ENCODE data around the gene PLS3. TPM values are rescaled to one million over a fixed set of nuclear protein-coding genes. Genes with fewer than 3 reads are reported as not detected.
A peak's percentile ranks its signal among the peaks of the same experiment; 100 is the strongest.
"Not testable (repeated sequence)": the region's sequence is repeated elsewhere in the genome, so short reads cannot be mapped to it uniquely, and the experiment has no call there.

Gene PLS3
- total and polyA plus RNA-seq, 2 experiments from 2014 or later = 114 to 218 TPM

DNA sequence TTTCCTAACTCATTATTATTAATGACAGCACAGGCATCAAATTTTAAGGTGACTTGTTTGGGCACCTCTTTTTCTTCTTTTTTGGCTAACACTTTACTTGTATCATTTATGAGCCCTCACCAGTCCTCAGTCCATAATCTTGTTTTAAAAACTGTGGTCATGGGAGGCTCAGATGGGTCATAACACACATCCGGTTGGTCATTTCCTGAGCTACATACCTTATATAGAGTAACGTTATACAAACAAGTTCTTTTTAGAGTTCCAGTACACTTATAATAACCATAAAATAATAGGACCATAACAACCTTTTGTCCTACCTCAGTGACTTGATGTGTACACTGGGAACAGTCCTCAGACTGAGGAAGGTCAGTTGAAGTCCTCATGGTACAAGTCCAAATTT is 21.1 kb upstream of the PLS3 start:
- TF ChIP-seq, protein P1, sequence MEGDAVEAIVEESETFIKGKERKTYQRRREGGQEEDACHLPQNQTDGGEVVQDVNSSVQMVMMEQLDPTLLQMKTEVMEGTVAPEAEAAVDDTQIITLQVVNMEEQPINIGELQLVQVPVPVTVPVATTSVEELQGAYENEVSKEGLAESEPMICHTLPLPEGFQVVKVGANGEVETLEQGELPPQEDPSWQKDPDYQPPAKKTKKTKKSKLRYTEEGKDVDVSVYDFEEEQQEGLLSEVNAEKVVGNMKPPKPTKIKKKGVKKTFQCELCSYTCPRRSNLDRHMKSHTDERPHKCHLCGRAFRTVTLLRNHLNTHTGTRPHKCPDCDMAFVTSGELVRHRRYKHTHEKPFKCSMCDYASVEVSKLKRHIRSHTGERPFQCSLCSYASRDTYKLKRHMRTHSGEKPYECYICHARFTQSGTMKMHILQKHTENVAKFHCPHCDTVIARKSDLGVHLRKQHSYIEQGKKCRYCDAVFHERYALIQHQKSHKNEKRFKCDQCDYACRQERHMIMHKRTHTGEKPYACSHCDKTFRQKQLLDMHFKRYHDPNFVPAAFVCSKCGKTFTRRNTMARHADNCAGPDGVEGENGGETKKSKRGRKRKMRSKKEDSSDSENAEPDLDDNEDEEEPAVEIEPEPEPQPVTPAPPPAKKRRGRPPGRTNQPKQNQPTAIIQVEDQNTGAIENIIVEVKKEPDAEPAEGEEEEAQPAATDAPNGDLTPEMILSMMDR (IDR thresholded peaks at IDR 0.05; ENCODE audit: low read depth, low read length) = no peak
- H3K4me1 ChIP-seq (ENCODE audit: low read depth) = peaks cover 13% of the 10 kb centered on the region
- H3K27ac ChIP-seq = no peak overlapping the region
- H3K27me3 ChIP-seq = no peaks in the 10 kb centered on the region
- no peak overlapping the region for H3K4me3 ChIP-seq
- H3K9me3 ChIP-seq (ENCODE audit: low read depth) = no peaks in the 10 kb centered on the region
- DNase-seq (ENCODE audit: low read depth in 1 of 2, low spot score in 1 of 2) = no peak
- no peaks in the 10 kb centered on the region for H3K36me3 ChIP-seq

DNA sequence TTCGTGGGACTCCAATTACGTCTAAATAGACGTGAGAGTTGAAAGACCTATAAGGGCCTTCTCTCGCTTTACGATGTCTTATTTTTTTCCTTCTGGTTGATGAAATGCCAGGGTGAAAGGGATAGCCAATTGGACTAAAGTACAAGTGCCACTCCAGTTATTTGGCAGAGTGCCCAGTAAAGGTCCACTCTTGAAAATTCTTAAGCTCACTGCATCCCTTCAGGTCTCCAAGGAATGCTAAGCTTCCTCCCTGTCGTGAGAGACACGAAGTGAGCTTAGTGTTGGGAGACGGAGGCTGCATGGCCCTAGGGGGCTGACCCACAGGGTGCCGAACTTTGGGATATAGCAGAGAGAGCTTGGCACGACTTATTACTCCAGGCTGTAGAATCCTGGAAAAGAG is 19.9 kb upstream of the PLS3 start:
- H3K27ac ChIP-seq = peak overlapping the region; percentile 75
- H3K4me1 ChIP-seq (ENCODE audit: low read depth); H3K27me3 ChIP-seq; H3K36me3 ChIP-seq; H3K4me3 ChIP-seq; H3K9me3 ChIP-seq (ENCODE audit: low read depth): not testable (repeated sequence)
- peak in 1 of 2 donors; percentile 63 for DNase-seq (ENCODE audit: low read depth in 1 of 2, low spot score in 1 of 2)

- Histone ChIP-seq H3K4me1 (ENCODE audit: low read depth) (no peaks in the 10 kb centered on the region), H3K4me3 (no peak overlapping the region), H3K36me3 (no peaks in the 10 kb centered on the region), H3K27ac (no peak overlapping the region), H3K9me3 (ENCODE audit: low read depth) (no peaks in the 10 kb centered on the region), H3K27me3 (no peaks in the 10 kb centered on the region)
- DNase-seq (ENCODE audit: low read depth in 1 of 2, low spot score in 1 of 2) = no peak
- TF ChIP-seq, protein P1 (IDR thresholded peaks at IDR 0.05; ENCODE audit: low read depth, low read length) = no peak
These were observed 13.5 kb upstream of the PLS3 start for GRCh38 chrX:115547448-115547847.

DNA sequence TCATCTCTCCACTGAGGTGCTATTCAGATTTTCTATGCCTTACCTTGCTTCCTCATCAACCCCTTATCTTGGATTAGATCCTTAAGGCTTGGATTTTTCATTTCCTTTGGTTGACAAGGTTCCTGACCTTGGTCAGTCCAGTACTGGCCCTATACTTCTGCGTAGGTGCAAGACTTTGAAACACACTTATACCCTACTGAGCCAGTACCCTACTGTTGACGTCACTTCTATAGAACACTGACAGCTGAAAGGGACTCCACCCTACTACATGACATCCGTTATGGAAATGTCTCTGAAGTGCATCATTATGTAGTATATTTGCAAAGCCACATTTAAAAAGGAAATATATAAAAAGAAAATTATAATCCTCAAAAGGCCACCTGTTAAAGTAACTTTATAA is 12.0 kb upstream of the PLS3 start:
- no peaks in the 10 kb centered on the region for H3K27me3 ChIP-seq
- H3K27ac ChIP-seq = no peak overlapping the region
- TF ChIP-seq, protein P1 (IDR thresholded peaks at IDR 0.05; ENCODE audit: low read depth, low read length) = no peak

DNA sequence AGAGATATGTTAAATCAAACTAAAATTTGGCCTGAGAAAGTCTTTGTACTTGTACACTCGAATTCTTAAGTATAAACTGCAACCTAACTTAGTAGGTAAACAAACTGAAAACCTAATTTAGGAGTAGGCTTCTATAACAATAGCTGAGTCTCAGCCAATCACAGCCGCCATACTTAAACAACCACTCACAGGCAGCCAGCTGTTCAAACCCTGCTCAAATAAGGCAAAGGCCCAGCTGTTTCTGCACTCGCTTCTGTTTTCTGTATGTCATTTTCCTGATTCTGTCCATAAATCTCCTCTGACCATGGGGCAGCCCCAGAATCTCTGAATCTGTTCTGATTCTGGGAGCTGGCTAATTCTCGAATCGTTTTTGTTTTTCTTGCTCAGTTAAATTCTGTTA is 7.8 kb upstream of the PLS3 start:
- no peak overlapping the region for H3K27ac ChIP-seq
- no peaks in the 10 kb centered on the region for H3K36me3 ChIP-seq
- DNase-seq (ENCODE audit: low read depth in 1 of 2, low spot score in 1 of 2) = no peak
- TF ChIP-seq, protein P1 (IDR thresholded peaks at IDR 0.05; ENCODE audit: low read depth, low read length) = no peak
- no peaks in the 10 kb centered on the region for H3K27me3 ChIP-seq
- no peak overlapping the region for H3K4me3 ChIP-seq
- H3K4me1 ChIP-seq (ENCODE audit: low read depth) = no peaks in the 10 kb centered on the region
- no peaks in the 10 kb centered on the region for H3K9me3 ChIP-seq (ENCODE audit: low read depth)

More for the DNA sequence above, 12.0 kb upstream of the PLS3 start:
- no peaks in the 10 kb centered on the region for H3K36me3 ChIP-seq
- no peak overlapping the region for H3K4me3 ChIP-seq
- H3K9me3 ChIP-seq (ENCODE audit: low read depth) = no peaks in the 10 kb centered on the region
- no peak for DNase-seq (ENCODE audit: low read depth in 1 of 2, low spot score in 1 of 2)
- no peaks in the 10 kb centered on the region for H3K4me1 ChIP-seq (ENCODE audit: low read depth)

DNA sequence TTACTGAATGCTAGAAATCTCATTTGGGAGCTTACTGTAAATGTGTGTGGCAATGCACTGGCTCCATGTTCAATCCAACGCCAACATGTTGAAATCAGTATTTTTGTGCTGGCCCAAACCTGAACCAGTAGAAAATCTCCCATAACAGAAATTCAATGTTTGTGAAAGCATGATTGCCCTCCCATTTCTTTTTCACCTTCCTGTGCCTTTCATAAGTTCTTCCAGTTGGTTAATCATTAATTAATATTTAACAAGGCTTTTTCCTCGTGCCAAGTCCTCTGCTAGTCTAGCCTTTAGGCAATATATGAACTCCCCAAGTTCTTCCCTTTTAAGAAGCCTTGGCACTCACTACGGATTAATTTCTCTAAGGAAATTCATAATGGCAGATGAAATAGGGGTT is 1.3 kb upstream of the PLS3 start:
- Histone ChIP-seq H3K4me1 (ENCODE audit: low read depth) (peaks cover 17% of the 10 kb centered on the region), H3K27me3 (no peaks in the 10 kb centered on the region), H3K27ac (peak overlapping the region; percentile 19), H3K9me3 (ENCODE audit: low read depth) (no peaks in the 10 kb centered on the region), H3K36me3 (no peaks in the 10 kb centered on the region), H3K4me3 (no peak overlapping the region)
- DNase-seq (ENCODE audit: low read depth in 1 of 2, low spot score in 1 of 2) = no peak
- TF ChIP-seq, protein P1 (IDR thresholded peaks at IDR 0.05; ENCODE audit: low read depth, low read length) = no peak

Data from cardiac muscle cell (in vitro differentiated cells and primary cell).